Activated CD4-positive, alpha-beta memory T cell treated with anti-CD3 and anti-CD28 coated beads for 36 hours (primary cell): ENCODE results near the gene FAM120A. TPM values are rescaled to one million over a fixed set of nuclear protein-coding genes. Genes with fewer than 3 reads are reported as not detected.

Experiments used
- CTCF ChIA-PET: fragments of 350-600 bp; sonication (Branson Sonifier 250); formaldehyde crosslinking; loops from one replicate; lab custom pipeline; 2021; ENCODE audit warnings: antibody characterized with exemption, inconsistent platforms; lab: Charles Lee
- POLR2A ChIA-PET: fragments of 350-600 bp; sonication (Branson Sonifier 250); formaldehyde crosslinking; loops from one replicate; lab custom pipeline; 2021; ENCODE audit warnings: antibody characterized with exemption; lab: Charles Lee
- DNase-seq: peaks from one replicate; pipeline ENCODE4 v3.0.0-alpha.2; 2020
- H3K27ac Mint-ChIP-seq: one replicate; pipeline ENCODE4 v1.8.0; 2021; ENCODE audit warnings: mixed read lengths
- H3K27me3 Mint-ChIP-seq: one replicate; pipeline ENCODE4 v1.8.0; 2021; ENCODE audit warnings: mixed read lengths
- H3K36me3 Mint-ChIP-seq: one replicate; pipeline ENCODE4 v1.8.0; 2021; ENCODE audit warnings: mixed read lengths
- H3K4me1 Mint-ChIP-seq: one replicate; pipeline ENCODE4 v1.8.0; 2021; ENCODE audit warnings: low read depth, mixed read lengths
- H3K4me3 Mint-ChIP-seq: one replicate; pipeline ENCODE4 v1.8.0; 2021; ENCODE audit warnings: mild to moderate bottlenecking, mixed read lengths
- H3K9me3 Mint-ChIP-seq: one replicate; pipeline ENCODE4 v1.8.0; 2021; ENCODE audit warnings: mixed read lengths
- intact Hi-C: fragments of 100-400 bp; cut with micrococcal nuclease; formaldehyde crosslinking; loops from one replicate; pipeline ENCODE4 v1.15.1; 2023
- microRNA-seq: library from miRNA; unstranded; fragments of <30 nt; microRNA quantifications from one replicate; pipeline ENCODE4 v1.2.0, GENCODE V29; 2022; ENCODE audit warnings: borderline number of aligned reads, borderline microRNAs expressed, borderline replicate concordance
- total RNA-seq, 2 experiments: library from RNA; stranded (reverse); gene quantifications; one replicate each; pipeline ENCODE4 v1.2.3, GENCODE V29; 2021

The FAM120A gene
- total RNA-seq, 2 experiments from 2014 or later = 124 to 126 TPM

GRCh38 chr9:93606187-93606586, 154.7 kb downstream of the FAM120A start:
- Mint-ChIP-seq H3K27ac (no peak overlapping the region), H3K36me3 (peaks cover 36% of the 10 kb centered on the region), H3K4me1 (peaks cover 11% of the 10 kb centered on the region), H3K4me3 (no peak overlapping the region), H3K27me3 (no peaks in the 10 kb centered on the region), H3K9me3 (peaks cover 55% of the 10 kb centered on the region)
- ChIA-PET POLR2A (no interaction called here), CTCF (no interaction called here)
- DNase-seq = no peak
- intact Hi-C loops = no loop called here

GRCh38 chr9:93610206-93610605, 158.7 kb downstream of the FAM120A start:
- Mint-ChIP-seq H3K9me3 (peaks cover 50% of the 10 kb centered on the region), H3K27ac (no peak overlapping the region), H3K36me3 (peaks cover 31% of the 10 kb centered on the region), H3K27me3 (no peaks in the 10 kb centered on the region), H3K4me3 (no peak overlapping the region), H3K4me1 (peaks cover 24% of the 10 kb centered on the region)
- POLR2A ChIA-PET = no interaction called here
- no peak for DNase-seq
- intact Hi-C loops = loop anchor here (5.0 kb wide), 1 partner anchor 33 kb away; the partner anchor contains the start of gene PHF2
- CTCF ChIA-PET = no interaction called here

GRCh38 chr9:93612052-93612795, 160.7 kb downstream of the FAM120A start:
- Mint-ChIP-seq H3K27ac (no peak overlapping the region), H3K4me1 (peaks cover 16% of the 10 kb centered on the region)
- intact Hi-C loops = loop anchor here (5.0 kb wide), 1 partner anchor 35 kb away; the partner anchor contains the start of gene PHF2

GRCh38 chr9:93612796-93613154, 161.3 kb downstream of the FAM120A start:
- peak overlapping the region; percentile 18 for H3K27ac Mint-ChIP-seq
- no peaks in the 10 kb centered on the region for H3K27me3 Mint-ChIP-seq
- DNase-seq = peak; percentile 36
- H3K4me3 Mint-ChIP-seq = no peak overlapping the region
- intact Hi-C loops = loop anchor here (5.0 kb wide), 1 partner anchor 35 kb away; the partner anchor contains the start of gene PHF2
- ChIA-PET POLR2A (no interaction called here), CTCF (no interaction called here)
- H3K9me3 Mint-ChIP-seq = peaks cover 29% of the 10 kb centered on the region
- H3K36me3 Mint-ChIP-seq = peaks cover 13% of the 10 kb centered on the region
- peaks cover 18% of the 10 kb centered on the region for H3K4me1 Mint-ChIP-seq

More at GRCh38 chr9:93612052-93612795, 160.7 kb downstream of the FAM120A start:
- peak; percentile 20 for DNase-seq
- POLR2A ChIA-PET = no interaction called here
- no peak overlapping the region for H3K4me3 Mint-ChIP-seq
- peaks cover 15% of the 10 kb centered on the region for H3K36me3 Mint-ChIP-seq
- peaks cover 33% of the 10 kb centered on the region for H3K9me3 Mint-ChIP-seq
- CTCF ChIA-PET = no interaction called here
- no peaks in the 10 kb centered on the region for H3K27me3 Mint-ChIP-seq

- no peak for DNase-seq
- ChIA-PET CTCF (no interaction called here), POLR2A (no interaction called here)
- intact Hi-C loops = loop anchor here (5.0 kb wide), 1 partner anchor 36 kb away; the partner anchor contains the start of gene PHF2
- no peak overlapping the region for H3K4me3 Mint-ChIP-seq
- H3K27ac Mint-ChIP-seq = peak overlapping the region; percentile 18
- H3K9me3 Mint-ChIP-seq = peaks cover 25% of the 10 kb centered on the region
- peaks cover 12% of the 10 kb centered on the region for H3K36me3 Mint-ChIP-seq
- H3K27me3 Mint-ChIP-seq = no peaks in the 10 kb centered on the region
- peaks cover 21% of the 10 kb centered on the region for H3K4me1 Mint-ChIP-seq
Measured at GRCh38 chr9:93613174-93613573, 161.7 kb downstream of the FAM120A start.

- Mint-ChIP-seq H3K4me3 (no peak overlapping the region), H3K27ac (no peak overlapping the region), H3K9me3 (peaks cover 20% of the 10 kb centered on the region), H3K36me3 (peaks cover 12% of the 10 kb centered on the region), H3K4me1 (peaks cover 24% of the 10 kb centered on the region), H3K27me3 (no peaks in the 10 kb centered on the region)
- ChIA-PET POLR2A (no interaction called here), CTCF (no interaction called here)
- intact Hi-C loops = loop anchor here (5.0 kb wide), 1 partner anchor 36 kb away; the partner anchor contains the start of gene PHF2
- no peak for DNase-seq
Measured at GRCh38 chr9:93613791-93614190, 162.3 kb downstream of the FAM120A start.

- peaks cover 10% of the 10 kb centered on the region for H3K36me3 Mint-ChIP-seq
- H3K27ac Mint-ChIP-seq = no peak overlapping the region
- H3K4me1 Mint-ChIP-seq = peaks cover 26% of the 10 kb centered on the region
- DNase-seq = no peak
- no peaks in the 10 kb centered on the region for H3K27me3 Mint-ChIP-seq
- H3K4me3 Mint-ChIP-seq = no peak overlapping the region
- intact Hi-C loops = loop anchor here (5.0 kb wide), 1 partner anchor 38 kb away; the partner anchor contains the start of gene PHF2
- H3K9me3 Mint-ChIP-seq = peaks cover 10% of the 10 kb centered on the region
- ChIA-PET CTCF (no interaction called here), POLR2A (no interaction called here)
Measured at GRCh38 chr9:93614830-93615468, 163.5 kb downstream of the FAM120A start.

Small RNAs within 50 kb of the gene (microRNA-seq; reads per million reads assigned to microRNA genes)
- not detected for gene MIR548AU

Other genes starting within 250 kb of the FAM120A start
- 10 to 100 TPM; 35.4 to 36.4 TPM for gene FAM120AOS, start 1.9 kb downstream of the FAM120A start, total RNA-seq
- 10 to 100 TPM; 16.0 to 16.2 TPM for gene PHF2, start 124.9 kb downstream of the FAM120A start, total RNA-seq